ENCODE measurements around the gene RNF157. TPM values are rescaled to one million over a fixed set of nuclear protein-coding genes. Genes with fewer than 3 reads are reported as not detected.

RNF157 gene
- total and polyA plus RNA-seq, 2 of the 4 experiments (the other 2 are of a cell fraction), result 0.54 to 1.3 TPM

- no TSS peak for BruUV-seq (replicated peaks)
- no peak overlapping the region for H3K18ac ChIP-seq (ENCODE audit: low read depth, low read length)
- H2BK15ac ChIP-seq (ENCODE audit: low read depth, low read length), result no peak overlapping the region
- peaks cover 48% of the 10 kb centered on the region for H3K36me3 ChIP-seq (ENCODE audit: control insufficient read depth, insufficient read depth, low read length)
- H3K27ac ChIP-seq (ENCODE audit: insufficient read depth, low read length), result no peak overlapping the region
- H2BK5ac ChIP-seq (ENCODE audit: low read depth, low read length, poor library complexity, severe bottlenecking), result no peak overlapping the region
- H3K9me3 ChIP-seq (ENCODE audit: control insufficient read depth, insufficient read depth, low read length), result no peaks in the 10 kb centered on the region
- no peak overlapping the region for H2BK120ac ChIP-seq (ENCODE audit: low read depth, low read length)
- dilution Hi-C loops (cut with HindIII; ENCODE audit: low sequenced_read_pairs, unreplicated experiment) (no loop called here), in situ Hi-C loops (cut with MboI; ENCODE audit: low sequenced_read_pairs) (no loop called here), intact Hi-C loops (cut with micrococcal nuclease) (no loop called here)
- 86% methylated on average over 9 of the region's 13 CpGs; no CpG with 5 or more reads in 1 of the 2 experiments for WGBS, 2 experiments (ENCODE audit: extremely low coverage in 2 of 2, insufficient read length in 1 of 2)
- H3K9ac ChIP-seq (ENCODE audit: low read depth, low read length), result no peak overlapping the region
- no peaks in the 10 kb centered on the region for H3K9me1 ChIP-seq (ENCODE audit: insufficient read depth, low read length)
- ChIA-PET CTCF (interaction anchor here (0.6 kb wide), 1 partner anchor 266 kb away, joined by 3 read pairs; no protein-coding TSS in a partner anchor), POLR2A (ENCODE audit: unreplicated experiment) (interaction anchor here (0.6 kb wide), 1 partner anchor 8 kb away, joined by 4 read pairs; no protein-coding TSS in a partner anchor)
- H4K8ac ChIP-seq (ENCODE audit: low read depth in 2 of 2, low read length in 2 of 2), result no peak overlapping the region
- H4K20me1 ChIP-seq (ENCODE audit: insufficient read depth, low read length), result no peaks in the 10 kb centered on the region; the same call in 1 of the 2 replicates
- no peak overlapping the region for H2AK5ac ChIP-seq (ENCODE audit: low read depth, low read length)
- ATAC-seq (ENCODE audit: low read depth), result no peak
- no peak overlapping the region for H3K4me3 ChIP-seq (ENCODE audit: insufficient read depth, low read depth, low read length)
- H3K79me1 ChIP-seq (ENCODE audit: low read depth in 1 of 2, low read length in 2 of 2), result peaks cover 5 to 20% of the 10 kb centered on the region in 2 experiments
- no peak overlapping the region for H2BK20ac ChIP-seq (ENCODE audit: low read depth, low read length)
- no peak overlapping the region for H3K23ac ChIP-seq (ENCODE audit: low read depth, low read length)
- H4K91ac ChIP-seq (ENCODE audit: insufficient read depth, low read depth, low read length), result no peak overlapping the region
- no peak overlapping the region for H3K56ac ChIP-seq (ENCODE audit: extremely low read depth, insufficient read depth, low read length)
- no peak overlapping the region for H2AK9ac ChIP-seq (replicated peaks; ENCODE audit: low read depth, low read length, poor library complexity)
- no peaks in the 10 kb centered on the region for H3K4me1 ChIP-seq (ENCODE audit: control insufficient read depth, insufficient read depth, low read length)
- H3K4me2 ChIP-seq (ENCODE audit: low read depth, low read length), result no peak overlapping the region
- no peaks in the 10 kb centered on the region for H3K27me3 ChIP-seq (ENCODE audit: control insufficient read depth, insufficient read depth, low read length)
- H3K14ac ChIP-seq (replicated peaks; ENCODE audit: low read depth, low read length), result no peak overlapping the region
- DNase-seq, result no peak
- no peak overlapping the region for H3K4ac ChIP-seq (ENCODE audit: low read depth, low read length)
- no peak for TF ChIP-seq FOS (IDR thresholded peaks at IDR 0.05; ENCODE audit: low read depth, low read length)
- TF ChIP-seq BHLHE40 (IDR thresholded peaks at IDR 0.05; ENCODE audit: low read depth, low read length), result no peak
- TF ChIP-seq CEBPB (IDR thresholded peaks at IDR 0.05; ENCODE audit: low read depth, low read length), result no peak
- TF ChIP-seq RCOR1 (IDR thresholded peaks at IDR 0.05; ENCODE audit: insufficient replicate concordance, low read length), result no peak
- TF ChIP-seq RAD21 (IDR thresholded peaks at IDR 0.05; ENCODE audit: low read length), result no peak
- TF ChIP-seq ELK1 (IDR thresholded peaks at IDR 0.05; ENCODE audit: borderline replicate concordance, low read depth, low read length), result no peak
- TF ChIP-seq SMC3 (IDR thresholded peaks at IDR 0.05; ENCODE audit: low read depth, low read length), result no peak
- no peak for TF ChIP-seq MXI1 (IDR thresholded peaks at IDR 0.05; ENCODE audit: borderline replicate concordance, low read depth, low read length)
- no peak for TF ChIP-seq NFE2L2 (IDR thresholded peaks at IDR 0.05; ENCODE audit: low read depth, low read length)
- TF ChIP-seq MAFK (IDR thresholded peaks at IDR 0.05; ENCODE audit: low read depth, low read length), result no peak
- TF ChIP-seq USF2 (IDR thresholded peaks at IDR 0.05; ENCODE audit: low read depth, low read length), result no peak
- TF ChIP-seq CTCF (conservative IDR thresholded peaks at IDR 0.05; ENCODE audit: low read depth, low read length), result no peak
- TF ChIP-seq RFX5 (IDR thresholded peaks at IDR 0.05; ENCODE audit: low read depth, low read length), result no peak
- no peak for TF ChIP-seq CHD1 (IDR thresholded peaks at IDR 0.05; ENCODE audit: low read depth, low read length)
- no peak for TF ChIP-seq MAZ (IDR thresholded peaks at IDR 0.05; ENCODE audit: borderline replicate concordance, low read depth, low read length)
- no peak for TF ChIP-seq POLR2A (IDR thresholded peaks at IDR 0.05; ENCODE audit: low read depth, low read length)
- H2AFZ ChIP-seq (replicated peaks; ENCODE audit: low read length, poor library complexity), result no peak overlapping the region
- H4K5ac ChIP-seq (ENCODE audit: low read depth, low read length), result no peak overlapping the region
Measured at GRCh38 chr17:76095943-76096342, 144.3 kb downstream of the RNF157 start.

Data from IMR-90 (cell line).